Measurements from ENCODE around the gene TTC23. TPM values are rescaled to one million over a fixed set of nuclear protein-coding genes. Genes with fewer than 3 reads are reported as not detected.
A peak's percentile ranks its signal among the peaks of the same experiment; 100 is the strongest.
"Not testable (repeated sequence)": the region's sequence is repeated elsewhere in the genome, so short reads cannot be mapped to it uniquely, and the experiment has no call there.

TTC23 gene
- total RNA-seq, 2 donors from 2014 or later, result 16.0 to 18.6 TPM

GRCh38 chr15:99117563-99118257 is 131.7 kb downstream of the TTC23 start:
- intact Hi-C loops (cut with DNase I, micrococcal nuclease), result no loop called here
- no peak for DNase-seq
- no peak for ATAC-seq

GRCh38 chr15:99117111-99117510 is 132.3 kb downstream of the TTC23 start:
- intact Hi-C loops (cut with DNase I, micrococcal nuclease), result no loop called here
- no peak for ATAC-seq
- no peak for DNase-seq

- DNase-seq, result no peak
- no peak for ATAC-seq
- intact Hi-C loops (cut with DNase I, micrococcal nuclease), result no loop called here
Measured at GRCh38 chr15:99115300-99116215, 133.8 kb downstream of the TTC23 start.

DNA sequence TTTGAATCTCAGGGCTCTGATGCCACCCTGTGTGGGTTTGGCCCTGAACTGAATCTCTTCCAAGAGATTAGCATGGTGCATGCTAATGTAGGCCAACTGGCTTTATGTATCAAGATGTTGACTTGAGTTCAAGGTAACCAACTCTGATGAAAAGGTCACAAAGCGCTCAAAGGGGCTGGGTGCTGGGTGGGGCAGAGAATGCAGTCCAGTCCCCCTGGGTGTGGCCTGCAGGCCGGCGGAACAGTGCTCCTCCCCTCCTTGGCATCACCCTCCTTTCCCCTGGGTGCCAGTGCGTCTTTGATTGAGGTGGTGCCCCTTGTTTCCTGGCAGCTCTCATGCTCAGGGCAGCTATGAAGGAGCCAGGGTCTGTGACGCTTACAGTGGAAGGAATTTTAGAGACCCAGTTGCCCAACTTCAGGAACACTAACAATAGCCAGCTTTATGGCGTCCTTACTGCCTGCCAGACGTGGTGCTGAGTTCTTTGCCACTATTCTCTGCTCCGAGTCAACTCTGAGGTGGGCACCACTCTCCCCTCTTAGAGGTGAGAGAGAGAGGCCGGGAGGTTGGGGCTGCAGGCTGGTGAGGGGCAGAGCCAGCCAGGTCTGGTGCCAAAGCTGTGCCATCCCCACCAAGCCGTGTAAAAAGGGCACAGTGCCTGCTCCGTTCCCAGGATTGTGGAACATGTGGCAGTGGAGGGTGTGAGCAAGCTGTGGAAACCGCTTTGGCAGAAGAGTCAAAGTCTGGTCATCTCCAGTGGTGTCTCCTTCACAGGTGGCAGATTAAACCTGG is 134.7 kb downstream of the TTC23 start:
- ATAC-seq, result peak; percentile 42
- DNase-seq, result no peak
- intact Hi-C loops (cut with DNase I, micrococcal nuclease), result no loop called here

- ATAC-seq (no peak), DNase-seq (no peak)
- intact Hi-C loops (cut with DNase I, micrococcal nuclease), result no loop called here
Measured at GRCh38 chr15:99113547-99114271, 135.7 kb downstream of the TTC23 start.

- DNase-seq; intact Hi-C loops (cut with DNase I, micrococcal nuclease); ATAC-seq: not testable (repeated sequence)
Measured at GRCh38 chr15:99111641-99112040, 137.7 kb downstream of the TTC23 start.

DNA sequence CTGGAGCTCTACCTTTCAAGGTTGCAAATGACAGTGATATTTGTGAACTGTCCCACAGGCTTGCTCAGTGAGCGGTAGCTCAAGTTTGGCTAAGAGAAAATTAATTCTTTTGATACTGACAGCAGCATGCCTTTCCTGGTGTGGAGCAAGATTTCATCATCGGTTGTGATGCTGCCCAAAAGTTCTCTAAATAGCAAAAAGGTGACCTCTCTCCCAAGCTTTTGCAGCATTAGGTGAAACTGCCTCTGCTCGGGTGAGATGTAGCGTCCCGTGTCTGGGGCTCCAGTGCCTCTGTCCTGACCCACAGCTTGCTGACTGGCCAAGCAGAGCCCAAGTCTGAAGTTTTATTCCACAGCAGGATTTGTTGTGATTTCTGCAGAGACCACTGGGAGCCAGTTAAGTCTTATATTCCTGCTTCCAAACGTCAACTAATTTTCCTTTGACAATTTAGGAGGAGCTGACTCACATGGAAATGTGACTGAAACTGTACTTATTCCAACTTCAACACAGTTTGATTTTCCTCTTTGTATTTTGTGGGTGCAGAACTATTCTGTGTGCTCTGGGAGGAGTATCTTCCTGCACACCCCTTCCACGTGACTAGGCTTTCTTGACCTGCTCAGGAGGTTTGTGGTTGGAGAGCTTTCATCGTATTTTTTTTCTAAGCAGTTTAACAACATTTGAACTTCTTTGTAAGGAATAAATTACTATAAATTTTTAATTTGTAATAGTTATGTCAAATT is 138.6 kb downstream of the TTC23 start:
- intact Hi-C loops (cut with DNase I, micrococcal nuclease), result no loop called here
- DNase-seq (no peak), ATAC-seq (no peak)

- intact Hi-C loops (cut with DNase I, micrococcal nuclease), result no loop called here
Measured at GRCh38 chr15:99110093-99110492, 139.3 kb downstream of the TTC23 start.

GRCh38 chr15:99109555-99110021 is 139.8 kb downstream of the TTC23 start:
- DNase-seq (no peak), ATAC-seq (no peak)
- intact Hi-C loops (cut with DNase I, micrococcal nuclease), result loop anchor here (5.0 to 10.0 kb wide), 2 partner anchors 55 to 98 kb away; no protein-coding TSS in a partner anchor

More at GRCh38 chr15:99110093-99110492, 139.3 kb downstream of the TTC23 start:
- ATAC-seq (no peak), DNase-seq (no peak)

DNA sequence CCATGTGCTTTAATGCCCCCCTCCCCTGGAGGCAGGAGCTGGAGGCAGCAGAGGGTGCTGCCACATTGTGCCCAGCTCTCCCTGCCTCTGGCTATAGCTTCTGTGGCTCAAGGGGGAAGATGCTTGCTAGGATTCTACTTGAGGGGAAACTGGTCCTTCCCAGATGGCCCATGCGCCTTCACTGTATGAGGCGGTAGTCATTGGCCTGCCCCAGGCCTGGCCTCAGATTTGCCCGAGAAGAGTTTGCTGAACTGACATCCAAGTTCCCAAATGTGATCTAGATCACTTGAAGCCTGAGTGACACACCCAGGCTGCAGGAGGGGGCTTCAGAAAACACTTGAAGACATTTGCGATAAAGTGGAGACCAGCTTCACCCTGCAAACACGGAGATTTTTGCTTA is 140.4 kb downstream of the TTC23 start:
- intact Hi-C loops (cut with DNase I, micrococcal nuclease), result loop anchor here (5.0 to 10.0 kb wide), 2 partner anchors 56 to 98 kb away; no protein-coding TSS in a partner anchor
- ATAC-seq (no peak), DNase-seq (no peak)

DNA sequence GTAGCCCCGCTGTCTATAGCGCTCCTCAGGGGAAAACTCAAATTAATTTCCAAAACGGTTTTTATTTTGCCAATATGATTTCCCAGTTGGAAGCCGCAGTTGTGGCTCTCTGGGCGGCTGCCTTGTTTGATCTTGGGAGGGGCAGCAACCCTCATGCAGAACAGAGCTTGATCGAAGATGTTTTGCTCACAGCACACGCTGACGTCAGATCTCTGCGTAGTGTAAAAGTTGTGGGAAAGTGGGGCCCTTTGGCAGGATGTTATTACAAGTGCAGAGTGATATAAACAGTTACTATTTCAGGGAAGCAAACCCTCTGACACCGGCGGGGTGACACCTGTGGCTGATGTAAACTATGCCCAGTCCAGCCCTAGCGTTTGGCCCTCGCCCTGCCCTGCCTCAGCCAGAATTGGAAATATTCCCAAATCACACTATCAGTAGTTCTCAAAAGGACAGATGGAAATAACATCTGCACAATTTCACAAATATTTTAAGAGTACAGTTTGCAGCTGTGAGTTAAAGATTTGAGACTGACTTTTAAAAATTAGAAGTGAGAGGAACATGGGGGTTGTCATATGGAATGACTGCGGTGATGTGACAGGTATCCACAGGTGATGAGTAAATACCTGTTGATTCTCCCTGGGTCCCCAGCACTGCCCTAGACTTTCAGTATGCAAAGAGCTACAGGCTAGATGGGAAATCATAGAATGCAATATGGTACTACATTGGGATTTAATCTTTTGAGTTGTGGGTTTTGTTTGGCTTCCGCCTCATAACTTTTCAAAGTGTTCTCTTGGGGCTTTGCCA is 142.8 kb downstream of the TTC23 start:
- ATAC-seq (no peak), DNase-seq (peak; percentile 23 to 66)
- intact Hi-C loops (cut with DNase I, micrococcal nuclease), result loop anchor here (5.0 to 10.0 kb wide), 2 partner anchors 58 to 101 kb away; no protein-coding TSS in a partner anchor

GRCh38 chr15:99105514-99106341 is 143.7 kb downstream of the TTC23 start:
- DNase-seq (peak in 1 of 2 donors; percentile 61), ATAC-seq (peak; percentile 59)
- intact Hi-C loops (cut with DNase I, micrococcal nuclease), result loop anchor here (5.0 to 10.0 kb wide), 2 partner anchors 59 to 102 kb away; no protein-coding TSS in a partner anchor

DNA sequence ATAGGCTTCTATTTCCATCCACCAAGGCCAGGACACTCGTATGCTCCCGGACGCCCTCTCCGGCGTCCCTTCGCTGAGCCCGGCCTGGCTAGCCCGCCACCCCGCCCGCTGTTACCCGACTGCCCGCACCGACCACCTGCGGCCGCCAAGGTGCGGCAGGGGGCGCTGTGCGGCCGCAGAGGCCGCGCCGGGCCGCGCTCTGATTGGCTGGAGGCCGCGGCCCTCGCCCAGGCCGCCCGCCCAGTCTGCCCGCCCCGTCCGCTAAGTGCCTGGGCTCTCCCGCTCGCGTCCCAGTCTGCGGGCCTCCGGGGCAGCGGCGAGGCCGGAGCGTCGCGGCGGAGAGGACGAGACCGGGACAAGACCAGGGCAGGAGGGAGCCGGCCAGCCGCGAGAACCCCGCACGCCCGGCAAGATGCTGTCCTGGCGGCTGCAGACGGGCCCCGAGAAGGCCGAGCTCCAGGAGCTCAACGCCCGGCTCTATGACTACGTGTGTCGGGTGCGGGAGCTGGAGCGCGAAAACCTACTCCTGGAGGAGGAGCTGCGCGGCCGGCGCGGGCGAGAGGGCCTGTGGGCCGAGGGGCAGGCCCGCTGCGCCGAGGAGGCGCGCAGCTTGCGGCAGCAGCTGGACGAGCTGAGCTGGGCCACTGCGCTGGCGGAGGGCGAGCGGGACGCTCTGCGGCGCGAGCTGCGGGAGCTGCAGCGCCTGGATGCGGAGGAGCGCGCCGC is 144.4 kb downstream of the TTC23 start, which contains the start of gene SYNM:
TSS of gene SYNM (plus strand) at position 293 of the 726 bp plus-strand sequence. CDS start at position 413, 120 bp downstream.
- intact Hi-C loops (cut with DNase I, micrococcal nuclease), result loop anchor here (5.0 to 10.0 kb wide), 3 partner anchors 60 to 107 kb away; no protein-coding TSS in a partner anchor
- DNase-seq, result peak; percentile 69 to 70
- peak; percentile 91 for ATAC-seq

GRCh38 chr15:99103279-99103678 is 146.1 kb downstream of the TTC23 start:
- ATAC-seq (no peak), DNase-seq (no peak)
- intact Hi-C loops (cut with DNase I, micrococcal nuclease), result loop anchor here in 1 of 2 donors (5.0 to 10.0 kb wide), 2 partner anchors 62 to 109 kb away; no protein-coding TSS in a partner anchor

Data from left colon (tissue), 2 donors.